Measurements from ENCODE around the gene CALM3. TPM values are rescaled to one million over a fixed set of nuclear protein-coding genes. Genes with fewer than 3 reads are reported as not detected.

Gene CALM3
- total RNA-seq, 1 experiment from 2014 or later = 343 TPM

GRCh38 chr19:46624958-46625661 lies 24.0 kb downstream of the CALM3 start, which contains the start of gene PTGIR:
PTGIR (minus strand) TSS chr19:46625089; CDS start chr19:46624225, 864 bp downstream.
- H3K23me2 ChIP-seq (ENCODE audit: insufficient read length, low read depth, low read length, poor library complexity, severe bottlenecking) = no peaks in the 10 kb centered on the region
- no peak for TF ChIP-seq CTCF (conservative IDR thresholded peaks at IDR 0.05)
- H2AFZ ChIP-seq (ENCODE audit: low read length) = no peak within 1 kb of the TSS
- H3K4ac ChIP-seq (ENCODE audit: low read depth, low read length) = no peak within 1 kb of the TSS
- no peak within 1 kb of the TSS for H4K91ac ChIP-seq (ENCODE audit: insufficient read length, low read depth, low read length)
- H3K23ac ChIP-seq (ENCODE audit: insufficient read length, low read depth, low read length) = no peak within 1 kb of the TSS
- H2BK20ac ChIP-seq (ENCODE audit: low read depth, low read length, poor library complexity, severe bottlenecking) = no peak within 1 kb of the TSS
- no peaks in the 10 kb centered on the region for H3K79me2 ChIP-seq (ENCODE audit: insufficient read depth, low read length)
- H3K9me3 Mint-ChIP-seq = no peaks in the 10 kb centered on the region; a peak in 2 of 5 replicates
- H3K4me3 Mint-ChIP-seq = no peak within 1 kb of the TSS; a peak in 2 of 5 replicates
- no peak within 1 kb of the TSS for H3K27ac ChIP-seq (ENCODE audit: insufficient read length, low read depth, low read length)
- DNase-seq = no peak
- no peaks in the 10 kb centered on the region for H3K9me3 ChIP-seq (ENCODE audit: control insufficient read depth, low read depth, low read length)
- no peak within 1 kb of the TSS for H2BK120ac ChIP-seq (ENCODE audit: low read depth, low read length, poor library complexity, severe bottlenecking)
- no peak within 1 kb of the TSS for H2AK5ac ChIP-seq (ENCODE audit: insufficient read length, low read length)
- H3K9ac ChIP-seq (ENCODE audit: extremely low read depth, insufficient read length, low read length) = no peak within 1 kb of the TSS
- H2BK12ac ChIP-seq (ENCODE audit: insufficient read length, low read depth, low read length) = no peak within 1 kb of the TSS
- no peak within 1 kb of the TSS for H2BK15ac ChIP-seq (ENCODE audit: low read depth, low read length)
- H4K8ac ChIP-seq (replicated peaks; ENCODE audit: insufficient read length, low read depth, low read length) = no peak within 1 kb of the TSS
- H3K14ac ChIP-seq (ENCODE audit: insufficient read depth, low read length) = no peak within 1 kb of the TSS
- H3K27ac Mint-ChIP-seq = peak within 1 kb of the TSS in 2 of 3 experiments; percentile 64 to 66; a peak in 3 of 7 replicates
- H3T11ph ChIP-seq (ENCODE audit: low read length) = no peak within 1 kb of the TSS
- H4K20me1 ChIP-seq (ENCODE audit: control insufficient read depth, insufficient read depth, insufficient read length) = no peaks in the 10 kb centered on the region
- no peak within 1 kb of the TSS for H3K4me2 ChIP-seq (ENCODE audit: insufficient read depth, insufficient read length, low read length)
- H3K56ac ChIP-seq (ENCODE audit: insufficient read length, low read depth, low read length) = no peak within 1 kb of the TSS
- H3K79me1 ChIP-seq (ENCODE audit: insufficient read depth, low read depth, low read length, poor library complexity, severe bottlenecking) = no peaks in the 10 kb centered on the region
- no peak within 1 kb of the TSS for H2BK5ac ChIP-seq (ENCODE audit: insufficient read length, low read length)
- peaks cover 3 to 23% of the 10 kb centered on the region in 2 experiments for H3K4me1 Mint-ChIP-seq
- WGBS (ENCODE audit: extremely low coverage, insufficient read length, low lambda C conversion rate) = no CpG with 5 or more reads among the region's 13 CpGs
- no peaks in the 10 kb centered on the region for H3K36me3 Mint-ChIP-seq (ENCODE audit: insufficient read depth in 1 of 3, low read depth in 3 of 3)
- H3K4me1 ChIP-seq (ENCODE audit: insufficient read depth, low read length) = no peaks in the 10 kb centered on the region
- no peaks in the 10 kb centered on the region for H3K27me3 ChIP-seq (ENCODE audit: insufficient read depth, low read length)
- H3K18ac ChIP-seq (ENCODE audit: insufficient read length, low read depth, low read length) = no peak within 1 kb of the TSS
- H4K5ac ChIP-seq (ENCODE audit: insufficient read length, low read depth, low read length) = no peak within 1 kb of the TSS
- H3K27me3 Mint-ChIP-seq (ENCODE audit: low read depth) = peaks cover 10% of the 10 kb centered on the region

Measured in H9 (cell line).